GM18907 (cell line): ENCODE measurements around the gene PPT2.
"Not testable (repeated sequence)": the region's sequence is repeated elsewhere in the genome, so short reads cannot be mapped to it uniquely, and the experiment has no call there.

Source experiments
- ATAC-seq: cut with Tn5 transposase; IDR thresholded peaks from one replicate; pipeline ENCODE4 v1.9.1; 2021; ENCODE audit warnings: mild to moderate bottlenecking, moderate library complexity; ENCODE audit not compliant: unreplicated experiment

PPT2 gene

DNA sequence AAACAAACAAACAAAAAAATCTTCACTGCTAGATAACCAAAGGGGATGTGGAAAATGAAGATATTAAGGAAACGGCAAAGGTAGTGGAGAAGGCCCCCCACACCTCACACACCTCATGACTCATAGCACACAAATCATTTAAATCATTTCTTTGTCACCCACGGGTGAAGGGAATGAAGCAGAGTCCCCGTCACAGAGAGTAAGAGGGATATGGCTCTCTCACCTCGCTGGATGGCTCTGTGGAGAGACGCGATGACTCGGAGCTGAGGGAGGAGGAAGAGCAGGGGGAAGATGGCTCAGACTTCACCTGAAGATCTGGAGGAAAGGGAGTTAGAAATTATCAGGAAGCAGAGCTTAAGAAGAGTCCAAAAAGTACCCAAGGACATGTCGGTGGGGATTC, 27.1 kb upstream of the PPT2 start:
- ATAC-seq: no peak

DNA sequence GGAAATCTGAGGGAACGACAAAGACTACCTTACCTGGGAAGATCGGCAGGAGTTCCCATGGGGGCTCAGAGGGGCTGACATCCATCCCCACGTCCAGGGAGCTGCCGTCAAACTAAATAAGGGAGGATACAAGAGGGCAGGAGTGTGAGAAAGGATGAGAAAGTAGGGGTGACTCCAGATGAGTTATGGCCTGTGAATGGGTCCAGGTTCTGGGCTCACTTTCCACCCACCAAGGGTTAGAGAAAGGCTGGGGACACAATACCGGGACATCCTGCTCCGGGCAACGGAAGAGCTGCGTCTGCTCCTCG, 26.6 kb upstream of the PPT2 start:
- no peak for ATAC-seq

DNA sequence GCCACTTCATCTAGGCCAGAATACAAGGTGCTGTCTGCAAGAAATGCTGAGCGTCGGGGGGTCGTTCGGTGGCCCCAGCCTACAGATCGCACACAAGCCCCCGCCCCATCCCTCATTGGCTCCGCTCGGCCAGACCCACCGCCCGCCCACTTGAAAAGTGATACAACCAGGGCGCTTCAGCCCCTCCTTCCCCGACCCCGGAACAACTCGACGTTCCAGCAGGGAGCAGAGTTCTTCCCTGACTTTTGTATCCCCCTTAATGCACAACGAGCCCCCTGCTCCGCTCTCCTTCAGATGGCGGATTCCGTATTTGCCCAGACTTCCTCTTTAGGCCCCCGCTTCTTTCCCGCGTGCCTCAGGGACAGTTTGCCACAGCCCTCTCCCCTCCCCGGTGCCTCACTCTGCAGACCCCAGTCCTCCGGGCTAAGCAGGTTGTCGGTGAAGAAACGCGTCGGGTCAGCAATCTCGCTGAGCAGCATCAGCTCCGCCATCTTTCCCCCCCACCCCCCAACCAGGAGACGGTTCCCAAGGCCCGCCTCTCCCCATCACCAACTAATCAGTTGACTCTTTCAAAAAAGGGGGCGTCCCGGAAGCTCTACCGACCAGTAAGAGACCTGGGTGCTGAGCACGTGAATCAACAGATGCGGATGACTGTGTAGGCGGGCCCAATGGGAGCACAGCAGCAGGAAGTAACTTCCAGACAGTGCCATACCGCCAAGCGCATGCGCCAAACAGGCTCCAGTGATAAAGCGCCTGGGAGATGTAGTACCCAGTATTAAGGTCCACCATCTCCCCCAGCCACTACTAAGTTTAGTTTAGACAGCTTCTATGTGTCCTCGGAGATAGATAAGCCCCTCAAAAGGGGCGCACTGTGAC, 26.0 kb upstream of the PPT2 start, which contains the start of gene ATF6B:
Gene ATF6B, minus strand, starts transcription at position 530 of the 876 bp plus-strand sequence. Its CDS starts 39 bp downstream, at position 491.
- ATAC-seq: peak; percentile 79

- no peak for ATAC-seq
Measured at GRCh38 chr6:32128751-32129296, 25.1 kb upstream of the PPT2 start.

- ATAC-seq: no peak
Measured at GRCh38 chr6:32129297-32130088, 24.4 kb upstream of the PPT2 start.

DNA sequence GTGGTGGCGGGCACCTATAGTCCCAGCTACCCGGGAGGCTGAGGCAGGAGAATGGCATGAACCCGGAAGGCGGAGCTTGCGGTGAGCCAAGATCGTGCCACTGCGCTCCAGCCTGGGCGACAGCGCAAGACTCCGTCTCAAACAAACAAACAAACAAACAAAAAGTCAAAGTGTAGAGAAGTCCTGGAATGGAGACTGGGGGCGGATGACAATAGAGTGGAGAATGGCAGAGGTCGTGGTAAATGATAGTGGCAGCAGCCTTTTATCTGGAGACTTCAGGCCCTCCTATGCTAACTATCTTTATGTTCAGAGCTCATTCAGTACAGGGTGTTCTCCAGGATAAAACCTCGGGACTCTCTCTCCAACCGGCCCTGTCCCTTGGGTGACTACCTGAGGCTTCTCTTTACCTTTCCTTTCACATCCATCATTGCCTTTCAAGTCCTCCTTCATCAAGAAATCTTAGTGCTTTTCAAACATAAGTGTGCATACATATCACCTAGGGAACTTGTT, 22.4 kb upstream of the PPT2 start:
- ATAC-seq: no peak

GRCh38 chr6:32132110-32132509, 21.8 kb upstream of the PPT2 start:
- ATAC-seq: no peak

- ATAC-seq: no peak
Measured at GRCh38 chr6:32133786-32134185, 20.2 kb upstream of the PPT2 start.

- no peak for ATAC-seq
Measured at GRCh38 chr6:32137454-32137853, 16.5 kb upstream of the PPT2 start.

DNA sequence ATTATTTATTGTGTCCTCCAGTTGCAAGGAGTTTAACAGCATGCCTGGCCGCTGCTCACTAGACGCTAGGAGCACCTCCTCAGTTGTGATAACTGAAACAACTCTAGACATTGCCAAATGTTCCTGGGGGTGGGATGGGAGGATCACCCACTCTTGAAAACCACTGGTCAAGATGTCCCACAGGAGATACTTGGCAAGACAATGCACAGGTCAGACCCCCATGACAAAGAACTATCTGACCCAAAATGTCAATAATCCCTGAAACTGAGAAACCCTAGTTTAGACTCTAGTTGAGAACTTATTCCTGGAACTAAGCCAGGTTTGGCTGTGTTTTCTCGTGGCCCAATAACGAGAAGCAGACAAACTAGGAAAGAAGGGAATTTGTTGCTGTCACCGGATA, 14.4 kb upstream of the PPT2 start:
- ATAC-seq: no peak

GRCh38 chr6:32140420-32141046, 13.4 kb upstream of the PPT2 start:
- ATAC-seq: no peak

DNA sequence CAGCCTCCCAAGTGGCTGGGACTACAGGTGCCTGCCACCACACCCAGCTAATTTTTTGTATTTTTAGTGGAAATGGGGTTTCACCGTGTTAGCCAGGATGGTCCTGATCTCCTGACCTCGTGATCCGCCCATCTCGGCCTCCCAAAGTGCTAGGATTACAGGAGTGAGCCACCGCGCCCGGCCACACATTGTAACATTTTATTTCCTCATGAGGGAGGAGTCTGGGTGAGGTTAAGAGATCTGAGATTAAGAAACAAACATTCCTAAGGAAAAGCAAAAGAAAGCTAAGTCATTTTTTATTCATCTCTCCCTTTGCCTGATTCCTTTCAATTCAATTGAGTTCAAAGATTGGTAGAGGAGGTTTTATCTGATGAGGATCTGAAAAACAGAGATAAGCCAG, 9.7 kb upstream of the PPT2 start:
- not testable (repeated sequence) for ATAC-seq

DNA sequence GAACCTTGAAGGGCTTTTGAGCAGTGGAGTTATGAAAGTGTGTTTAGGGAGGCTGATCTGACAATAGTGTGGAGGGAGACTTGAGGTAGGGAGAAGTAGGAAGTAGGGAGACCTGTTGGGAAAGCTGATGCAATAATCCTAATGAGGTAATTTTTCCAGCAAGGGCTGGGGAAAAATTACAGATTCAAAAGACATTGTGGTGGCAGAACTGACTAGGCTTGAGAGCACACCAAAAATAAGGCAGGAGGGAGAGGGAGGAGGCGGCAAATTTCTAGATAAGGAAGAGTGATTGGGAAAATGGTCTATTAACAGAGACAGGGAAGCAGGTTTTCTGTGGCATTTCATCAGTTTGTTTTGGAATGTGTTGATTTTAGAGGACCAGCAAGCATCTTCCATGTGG, 7.7 kb upstream of the PPT2 start:
- no peak for ATAC-seq

DNA sequence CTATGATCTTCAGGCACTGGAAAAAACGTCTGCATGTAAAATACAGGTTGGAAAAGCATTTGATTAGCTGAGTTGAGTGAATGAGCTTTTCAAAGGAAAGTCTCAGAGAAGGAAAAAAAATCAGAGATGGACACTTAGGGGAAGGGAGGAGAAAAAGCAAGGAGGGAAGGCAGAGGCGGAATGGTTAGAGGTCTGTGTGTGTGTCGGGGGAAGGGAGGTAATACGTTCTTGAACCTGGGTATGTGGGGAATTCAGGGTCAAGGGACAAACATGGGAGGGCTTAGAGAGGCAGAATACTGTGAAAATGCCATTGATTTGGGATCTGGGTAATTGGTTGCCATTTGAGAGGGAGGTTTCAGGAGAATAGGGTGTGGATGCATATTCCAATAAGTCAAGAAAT, 7.3 kb upstream of the PPT2 start:
- no peak for ATAC-seq

- ATAC-seq: no peak
Measured at GRCh38 chr6:32147401-32148132, 6.4 kb upstream of the PPT2 start.

DNA sequence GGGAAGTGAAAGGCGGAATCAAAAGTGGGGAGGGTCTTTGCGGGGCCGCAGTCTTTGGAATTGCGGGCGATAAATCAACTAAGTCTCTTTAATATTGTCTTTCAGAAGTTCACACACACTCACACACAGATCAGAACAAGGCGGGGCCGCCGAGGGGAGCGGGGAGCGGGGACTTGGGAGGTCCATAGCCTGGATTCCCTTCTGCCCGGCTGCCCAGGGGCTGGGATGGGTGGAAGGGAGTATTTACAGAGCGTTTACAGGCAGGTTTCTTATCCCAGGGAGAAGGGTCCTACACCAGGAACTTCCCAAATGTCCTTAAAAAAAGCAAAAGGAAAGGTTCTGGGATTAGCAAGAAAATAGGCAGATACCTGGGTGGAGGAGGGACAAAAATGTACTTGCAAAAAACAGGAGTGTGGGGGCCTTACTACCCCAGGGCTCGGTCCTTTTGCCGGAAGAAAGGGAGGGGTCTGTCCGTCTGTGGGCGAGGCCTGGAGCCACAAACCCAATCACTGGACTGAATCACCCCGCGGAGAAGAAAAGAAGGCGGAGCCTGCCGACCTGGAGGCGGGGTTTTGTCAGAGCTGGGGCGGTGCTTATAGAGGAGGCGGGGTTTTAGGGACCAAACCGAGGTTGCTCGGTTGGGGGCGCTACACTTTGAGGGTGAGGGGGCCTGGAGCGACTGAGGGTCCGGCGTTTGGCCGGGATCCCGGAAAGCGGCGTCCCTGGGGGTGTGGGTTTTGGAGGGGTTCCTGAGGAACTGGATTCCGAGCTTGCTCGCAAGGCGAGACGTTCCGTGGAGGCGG, 5.5 kb upstream of the PPT2 start:
- no peak for ATAC-seq

- no peak for ATAC-seq
Measured at GRCh38 chr6:32149092-32149755, 4.7 kb upstream of the PPT2 start.

DNA sequence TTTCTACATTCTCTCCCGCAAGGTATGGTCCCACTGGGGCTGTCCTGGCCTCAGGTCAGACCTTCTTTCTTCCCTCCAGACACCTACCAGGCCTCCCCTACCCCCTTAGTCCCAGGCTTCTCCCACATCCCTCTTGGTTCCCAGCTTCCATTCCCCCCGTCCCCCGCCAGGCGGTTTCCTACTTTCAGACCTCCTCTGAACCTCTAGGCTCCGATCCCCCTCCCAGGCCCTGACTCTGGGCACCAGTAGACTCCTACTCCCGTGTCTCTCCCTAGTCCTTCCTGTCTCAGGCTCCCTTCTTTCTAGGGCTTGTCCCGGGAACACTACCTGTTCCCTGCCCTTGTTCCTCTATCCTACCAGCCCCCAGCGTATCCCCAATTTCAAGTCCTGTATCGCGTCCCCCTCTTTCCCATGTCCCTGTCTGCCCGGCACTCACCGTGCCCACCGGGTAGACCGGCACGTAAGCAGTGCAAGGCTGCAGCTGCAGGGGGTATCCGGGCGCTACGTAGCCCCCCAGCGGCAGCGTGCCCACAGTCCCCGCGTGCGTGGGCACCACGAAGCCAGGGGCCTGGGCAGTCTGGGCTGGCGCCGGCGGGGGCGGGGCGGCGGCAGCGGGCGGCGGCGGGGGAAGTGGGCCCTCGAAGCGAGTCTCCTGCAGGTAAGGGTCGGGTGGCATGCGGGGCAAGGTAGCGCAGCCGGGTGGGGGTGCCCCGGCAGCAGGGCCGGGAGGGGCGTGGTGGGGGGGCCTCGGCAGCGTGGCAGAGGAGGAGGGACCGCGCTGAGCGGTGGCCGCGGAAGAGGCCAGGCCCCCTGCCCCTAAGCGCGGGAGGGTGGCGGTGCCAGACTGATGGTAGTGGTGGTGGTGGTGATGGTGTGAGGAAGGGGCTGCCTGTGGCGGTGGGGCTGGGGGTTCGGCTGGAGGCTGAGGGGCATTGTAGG, 3.7 kb upstream of the PPT2 start:
- ATAC-seq: no peak
